Prostate gland (tissue), 2 donors: Measurements from ENCODE around the gene RFTN2. TPM values are rescaled to one million over a fixed set of nuclear protein-coding genes. Genes with fewer than 3 reads are reported as not detected.

ENCODE experiments used
- DNase-seq: peaks from one replicate; pipeline ENCODE4 v3.0.0-alpha.2; 2019; ENCODE audit warnings: low spot score
- H3K27ac ChIP-seq, 2 donors: fragments of 200-600 bp; sonication (generic); 2 replicates each; pipeline ENCODE4 v1.5.1; 2017 to 2019
- H3K27me3 ChIP-seq: fragments of 200-600 bp; sonication (generic); replicated peaks from 2 replicates; pipeline ENCODE4 v1.5.1; 2019; ENCODE audit not compliant: insufficient read depth
- H3K36me3 ChIP-seq, 2 donors: fragments of 200-600 bp; sonication (generic); 1 replicate in 1 of 2; 2 replicates in 1 of 2; pipeline versions ENCODE4 v1.5.1 to v1.8.1; 2017 to 2019
- H3K4me1 ChIP-seq: fragments of 200-600 bp; sonication (generic); replicated peaks from 2 replicates; pipeline ENCODE4 v1.5.1; 2019
- H3K4me3 ChIP-seq, 2 donors: fragments of 200-600 bp; sonication (generic); 2 replicates each; pipeline ENCODE4 v1.5.1; 2017 to 2019
- H3K9me3 ChIP-seq: fragments of 200-600 bp; sonication (generic); 2 replicates; pipeline ENCODE4 v1.5.1; 2017
- CTCF ChIP-seq, 4 experiments: fragments of 200-600 bp in 2 of 4; fragments of 450-650 bp in 2 of 4; sonication (generic) in 2 of 4; IDR thresholded peaks; 1 replicate in 3 of 4; 2 replicates in 1 of 4; pipeline ENCODE4 v1.5.1; 2016 to 2019; ENCODE audit warnings: antibody characterized with exemption in 4 of 4, mild to moderate bottlenecking in 2 of 4, moderate library complexity in 2 of 4
- POLR2A ChIP-seq: fragments of 450-650 bp; IDR thresholded peaks from one replicate; pipeline ENCODE4 v1.6.1; 2016; ENCODE audit warnings: antibody characterized with exemption, mild to moderate bottlenecking
- POLR2AphosphoS5 ChIP-seq: sonication (generic); formaldehyde crosslinking; IDR thresholded peaks from one replicate; pipeline ENCODE4 v1.6.1; 2017; ENCODE audit warnings: antibody characterized with exemption
- WGBS: methylation state at CpG from one replicate; pipeline ENCODE4 v1.1.5; 2018; 5-methylcytosine and 5-hydroxymethylcytosine counted together
- intact Hi-C: fragments of 100-400 bp; cut with DNase I; formaldehyde crosslinking; loops from one replicate; pipeline ENCODE4 v1.14.2; 2022
- total RNA-seq, 2 donors: library from RNA; depleted of rRNA; stranded (reverse); fragments of >200 nt; gene quantifications; one replicate each; pipeline ENCODE4 v1.1.0, GENCODE V29; 2016

Gene RFTN2
- total RNA-seq, 2 donors from 2014 or later: 2.3 to 17.5 TPM

- Histone ChIP-seq H3K27me3 (no peaks in the 10 kb centered on the region), H3K9me3 (no peaks in the 10 kb centered on the region), H3K36me3 (no peaks in the 10 kb centered on the region), H3K4me3 (no peak overlapping the region), H3K4me1 (no peaks in the 10 kb centered on the region), H3K27ac (no peak overlapping the region)
- 50% methylated on average over 1 of the region's 1 CpG for WGBS
- intact Hi-C loops: no loop called here
- TF ChIP-seq POLR2AphosphoS5 (no peak), CTCF (IDR thresholded peaks at IDR 0.05) (no peak)
- DNase-seq: no peak
Measured at GRCh38 chr2:197673606-197674005, 1.8 kb downstream of the RFTN2 start.

- intact Hi-C loops: no loop called here
- Histone ChIP-seq H3K27ac (no peak overlapping the region), H3K27me3 (no peaks in the 10 kb centered on the region), H3K4me1 (no peaks in the 10 kb centered on the region), H3K36me3 (no peaks in the 10 kb centered on the region), H3K4me3 (no peak overlapping the region), H3K9me3 (no peaks in the 10 kb centered on the region)
- 56% methylated on average over 5 of the region's 5 CpGs for WGBS
- TF ChIP-seq POLR2AphosphoS5 (no peak), CTCF (IDR thresholded peaks at IDR 0.05) (no peak), POLR2A (no peak)
- DNase-seq: no peak
Measured at GRCh38 chr2:197673106-197673505, 2.3 kb downstream of the RFTN2 start.

GRCh38 chr2:197672371-197672893 lies 3.0 kb downstream of the RFTN2 start:
- Histone ChIP-seq H3K9me3 (no peaks in the 10 kb centered on the region), H3K27me3 (no peaks in the 10 kb centered on the region), H3K4me1 (no peaks in the 10 kb centered on the region), H3K4me3 (no peak overlapping the region), H3K27ac (no peak overlapping the region), H3K36me3 (no peaks in the 10 kb centered on the region)
- intact Hi-C loops: no loop called here
- 24% methylated on average over 1 of the region's 1 CpG for WGBS
- no peak for DNase-seq
- TF ChIP-seq CTCF (IDR thresholded peaks at IDR 0.05) (no peak), POLR2AphosphoS5 (no peak), POLR2A (no peak)

- H3K36me3 ChIP-seq: no peaks in the 10 kb centered on the region
- no peaks in the 10 kb centered on the region for H3K9me3 ChIP-seq
- no peaks in the 10 kb centered on the region for H3K27me3 ChIP-seq
- no peak overlapping the region for H3K4me3 ChIP-seq
- no peak for TF ChIP-seq POLR2A
- no peak for TF ChIP-seq POLR2AphosphoS5
- no peak overlapping the region for H3K27ac ChIP-seq
- intact Hi-C loops: no loop called here
- no peaks in the 10 kb centered on the region for H3K4me1 ChIP-seq
- no peak for DNase-seq
Measured at GRCh38 chr2:197669077-197669476, 6.3 kb downstream of the RFTN2 start.

- no peaks in the 10 kb centered on the region for H3K9me3 ChIP-seq
- 94% methylated on average over 3 of the region's 3 CpGs for WGBS
- no peak for DNase-seq
- no peaks in the 10 kb centered on the region for H3K4me1 ChIP-seq
- H3K27me3 ChIP-seq: no peaks in the 10 kb centered on the region
- intact Hi-C loops: no loop called here
- no peak overlapping the region for H3K27ac ChIP-seq
- H3K4me3 ChIP-seq: no peak overlapping the region
- no peaks in the 10 kb centered on the region for H3K36me3 ChIP-seq
- TF ChIP-seq CTCF (IDR thresholded peaks at IDR 0.05) (no peak), POLR2A (no peak), POLR2AphosphoS5 (no peak)
Measured at GRCh38 chr2:197668296-197668695, 7.1 kb downstream of the RFTN2 start.
